Body of pancreas (tissue), 4 donors: ENCODE data around the gene STRADB. TPM values are rescaled to one million over a fixed set of nuclear protein-coding genes. Genes with fewer than 3 reads are reported as not detected.

Source experiments
- ATAC-seq: fragments of 150-250 bp; one replicate; pipeline ENCODE4 v1.9.1; 2016
- DNase-seq, 4 donors: peaks; one replicate each; pipeline ENCODE4 v3.0.0-alpha.2; 2019
- H3K27ac ChIP-seq, 4 donors: fragments of 200-600 bp; sonication (generic); 1 replicate in 3 of 4; 2 replicates in 1 of 4; pipeline versions ENCODE4 v1.5.1 to v1.6.1; 2016 to 2019; ENCODE audit warnings: mild to moderate bottlenecking in 1 of 4, mixed read lengths in 1 of 4, moderate library complexity in 1 of 4
- H3K27me3 ChIP-seq, 2 donors: fragments of 200-600 bp; sonication (generic); one replicate each; pipeline ENCODE4 v1.6.0; 2016; ENCODE audit warnings: mild to moderate bottlenecking in 1 of 2
- H3K36me3 ChIP-seq, 2 donors: fragments of 200-600 bp; sonication (generic); replicated peaks in 1 of 2; 2 replicates each; pipeline ENCODE4 v1.5.1; 2016; ENCODE audit warnings: low read depth in 2 of 2; ENCODE audit not compliant: insufficient read depth in 1 of 2
- H3K4me1 ChIP-seq: fragments of 200-600 bp; sonication (generic); one replicate; pipeline ENCODE4 v1.6.0; 2016
- H3K4me3 ChIP-seq, 2 donors: fragments of 200-600 bp; sonication (generic); 1 replicate in 1 of 2; 2 replicates in 1 of 2; pipeline ENCODE4 v1.5.1; 2016 to 2019
- H3K9me3 ChIP-seq, 3 donors: fragments of 200-600 bp; sonication (generic); 1 replicate in 2 of 3; 2 replicates in 1 of 3; pipeline ENCODE4 v1.5.1; 2016
- CTCF ChIP-seq, 7 experiments: fragments of 450-650 bp in 4 of 7; fragments of 200-600 bp in 3 of 7; sonication (generic) in 3 of 7; IDR thresholded peaks; one replicate each; pipeline ENCODE4 v1.5.1; 2016 to 2019; ENCODE audit warnings: antibody characterized with exemption in 7 of 7
- POLR2A ChIP-seq, 3 donors: fragments of 450-650 bp; IDR thresholded peaks; one replicate each; pipeline ENCODE4 v1.6.1; 2016; ENCODE audit warnings: antibody characterized with exemption in 3 of 3, mild to moderate bottlenecking in 2 of 3
- WGBS, 2 donors: methylation state at CpG; one replicate each; pipeline ENCODE4 v1.1.5; 2017; 5-methylcytosine and 5-hydroxymethylcytosine counted together
- intact Hi-C: fragments of 100-400 bp; cut with DNase I; formaldehyde crosslinking; loops from one replicate; pipeline ENCODE4 v1.15.1; 2023
- total RNA-seq, 2 donors: library from RNA; depleted of rRNA; stranded (reverse); fragments of >200 nt; gene quantifications; one replicate each; pipeline ENCODE4 v1.1.0, GENCODE V29; 2016

Gene STRADB
- total RNA-seq, 2 donors from 2014 or later, result 21.0 to 24.7 TPM

DNA sequence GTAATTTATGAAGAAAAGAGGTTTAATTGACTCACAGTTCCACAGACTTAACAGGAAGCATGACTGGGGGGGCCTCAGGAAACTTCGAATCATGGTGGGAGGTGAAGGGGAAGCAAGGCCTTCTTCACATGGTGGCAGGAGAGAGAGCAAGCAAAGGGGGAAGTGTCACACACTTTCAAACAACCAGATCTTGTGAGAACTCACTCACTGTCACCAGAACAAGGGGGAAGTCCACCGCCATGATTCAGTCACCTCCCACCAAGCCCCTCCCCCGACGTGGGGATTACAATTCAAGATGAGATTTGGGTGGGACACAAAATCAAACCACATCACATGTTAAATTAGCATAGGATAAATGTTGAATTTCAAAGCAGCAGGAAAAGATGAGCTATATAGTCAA is 56.2 kb downstream of the STRADB start:
- H3K27ac ChIP-seq, result no peak overlapping the region
- TF ChIP-seq POLR2A (IDR thresholded peaks at IDR 0.05) (no peak), CTCF (IDR thresholded peaks at IDR 0.05) (no peak)
- intact Hi-C loops, result no loop called here
- no peaks in the 10 kb centered on the region for H3K36me3 ChIP-seq
- H3K4me1 ChIP-seq, result no peaks in the 10 kb centered on the region
- no peaks in the 10 kb centered on the region for H3K27me3 ChIP-seq
- no peak for DNase-seq
- ATAC-seq, result no peak
- H3K4me3 ChIP-seq, result no peak overlapping the region
- no peaks in the 10 kb centered on the region for H3K9me3 ChIP-seq
- WGBS, 2 donors, result 71 to 79% methylated on average over 4 of the region's 4 CpGs

DNA sequence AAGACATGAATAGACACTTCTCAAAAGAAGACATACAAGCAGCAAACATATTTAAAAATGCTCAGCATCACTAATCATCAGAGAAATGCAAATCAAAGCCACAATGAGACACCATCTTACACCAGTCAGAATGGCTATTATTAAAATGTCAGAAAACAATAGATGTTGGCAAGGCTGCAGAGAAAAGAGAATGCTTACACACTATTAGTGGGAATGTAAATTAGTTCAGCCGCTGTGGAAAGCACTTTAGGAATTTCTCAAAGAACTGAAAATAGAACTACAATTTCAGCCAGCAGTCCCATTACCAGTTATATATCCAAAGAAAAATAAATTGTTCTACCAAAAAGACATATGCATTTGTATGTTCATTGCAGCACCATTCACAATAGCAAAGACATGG is 61.7 kb downstream of the STRADB start:
- no peak overlapping the region for H3K4me3 ChIP-seq
- no peaks in the 10 kb centered on the region for H3K27me3 ChIP-seq
- H3K27ac ChIP-seq, result no peak overlapping the region
- ATAC-seq, result no peak
- no peaks in the 10 kb centered on the region for H3K4me1 ChIP-seq
- no peaks in the 10 kb centered on the region for H3K36me3 ChIP-seq
- WGBS, 2 donors, result 76 to 83% methylated on average over 1 of the region's 1 CpG
- DNase-seq, result no peak
- intact Hi-C loops, result no loop called here
- TF ChIP-seq CTCF (IDR thresholded peaks at IDR 0.05), result no peak
- TF ChIP-seq POLR2A (IDR thresholded peaks at IDR 0.05), result no peak
- H3K9me3 ChIP-seq, result no peaks in the 10 kb centered on the region

GRCh38 chr2:201515573-201516246 is 64.2 kb downstream of the STRADB start:
- Histone ChIP-seq H3K36me3 (no peaks in the 10 kb centered on the region), H3K27ac (no peak overlapping the region), H3K4me3 (no peak overlapping the region), H3K9me3 (no peaks in the 10 kb centered on the region), H3K4me1 (no peaks in the 10 kb centered on the region), H3K27me3 (no peaks in the 10 kb centered on the region)
- no peak for TF ChIP-seq CTCF (IDR thresholded peaks at IDR 0.05)
- no peak for TF ChIP-seq POLR2A (IDR thresholded peaks at IDR 0.05)
- 71 to 72% methylated on average over 4 of the region's 4 CpGs for WGBS, 2 donors
- intact Hi-C loops, result no loop called here
- no peak for DNase-seq
- no peak for ATAC-seq

DNA sequence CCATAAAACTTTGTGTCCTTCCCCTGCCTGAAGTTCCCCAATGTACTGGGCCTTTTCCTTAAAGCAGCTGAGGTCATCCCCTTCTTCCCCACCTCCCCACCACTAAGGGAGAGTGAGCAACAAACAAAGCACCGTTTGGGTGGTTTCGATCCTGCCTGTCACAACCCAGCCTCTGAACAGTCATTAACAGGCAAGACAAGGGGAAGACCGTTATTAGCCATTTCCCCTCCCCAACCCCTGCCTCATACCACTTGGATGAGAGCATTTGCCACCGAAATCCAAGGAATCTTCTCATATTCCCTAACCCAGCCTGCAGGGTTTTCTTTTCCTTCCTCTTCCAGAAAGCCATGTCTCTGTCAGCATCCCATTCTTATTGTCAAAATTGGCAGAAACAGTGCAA is 65.6 kb downstream of the STRADB start:
- no peaks in the 10 kb centered on the region for H3K4me1 ChIP-seq
- no peak for DNase-seq
- H3K27ac ChIP-seq, result no peak overlapping the region
- no peaks in the 10 kb centered on the region for H3K9me3 ChIP-seq
- H3K36me3 ChIP-seq, result no peaks in the 10 kb centered on the region
- whole genome bisulfite sequencing, 2 donors, result 50 to 53% methylated on average over 4 of the region's 4 CpGs
- no peaks in the 10 kb centered on the region for H3K27me3 ChIP-seq
- no peak for TF ChIP-seq CTCF (IDR thresholded peaks at IDR 0.05)
- TF ChIP-seq POLR2A (IDR thresholded peaks at IDR 0.05), result no peak
- intact Hi-C loops, result no loop called here
- ATAC-seq, result no peak
- no peak overlapping the region for H3K4me3 ChIP-seq

DNA sequence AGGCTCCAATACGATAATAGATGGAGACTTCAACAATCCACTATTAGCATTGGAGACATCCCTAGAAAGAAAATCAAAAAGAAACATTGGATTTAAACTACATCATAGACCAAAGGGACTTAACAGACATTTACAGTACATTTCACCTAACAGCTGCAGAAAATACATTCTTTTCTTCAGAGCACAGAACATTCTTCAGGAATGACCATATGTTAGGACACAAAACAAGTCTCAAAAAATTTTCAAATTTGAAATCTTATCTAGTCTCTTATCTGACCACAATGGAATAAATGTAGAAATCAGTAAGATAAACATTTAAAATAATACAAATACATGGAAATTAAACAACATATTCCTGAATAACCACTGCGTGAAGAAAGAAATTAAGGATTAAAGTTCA is 68.7 kb downstream of the STRADB start:
- intact Hi-C loops, result no loop called here
- no peak for TF ChIP-seq CTCF (IDR thresholded peaks at IDR 0.05)
- no peak for TF ChIP-seq POLR2A (IDR thresholded peaks at IDR 0.05)

More for the DNA sequence above, 68.7 kb downstream of the STRADB start:
- ATAC-seq, result no peak
- H3K36me3 ChIP-seq, result no peaks in the 10 kb centered on the region
- no peaks in the 10 kb centered on the region for H3K27me3 ChIP-seq
- H3K4me1 ChIP-seq, result no peaks in the 10 kb centered on the region
- no peak for DNase-seq
- H3K27ac ChIP-seq, result no peak overlapping the region
- H3K9me3 ChIP-seq, result no peaks in the 10 kb centered on the region
- 83 to 96% methylated on average over 2 of the region's 2 CpGs for WGBS, 2 donors
- H3K4me3 ChIP-seq, result no peak overlapping the region
